Epithelial cell of proximal tubule (primary cell): ENCODE data around the gene RETREG1. TPM values are rescaled to one million over a fixed set of nuclear protein-coding genes. Genes with fewer than 3 reads are reported as not detected.

ENCODE experiments used
- DNase-seq: peaks from one replicate; pipeline ENCODE4 v3.0.0-alpha.2; 2011; ENCODE audit warnings: low read depth
- H3K4me3 ChIP-seq: 2 replicates; pipeline ENCODE4 v1.5.1; 2011; ENCODE audit warnings: low read depth, mild to moderate bottlenecking, low read length
- total RNA-seq: library from RNA; depleted of rRNA; stranded (reverse); fragments of >200 nt; gene quantifications from 2 replicates; pipeline ENCODE4 v1.2.3, GENCODE V29; 2015
- TF ChIP-seq, protein P1 (sequence below): conservative IDR thresholded peaks from 2 replicates; pipeline ENCODE4 v1.5.1; 2012; ENCODE audit warnings: low read depth, mild to moderate bottlenecking, low read length

Gene RETREG1
- total RNA-seq, 1 donor from 2014 or later, result 17.5 TPM

DNA sequence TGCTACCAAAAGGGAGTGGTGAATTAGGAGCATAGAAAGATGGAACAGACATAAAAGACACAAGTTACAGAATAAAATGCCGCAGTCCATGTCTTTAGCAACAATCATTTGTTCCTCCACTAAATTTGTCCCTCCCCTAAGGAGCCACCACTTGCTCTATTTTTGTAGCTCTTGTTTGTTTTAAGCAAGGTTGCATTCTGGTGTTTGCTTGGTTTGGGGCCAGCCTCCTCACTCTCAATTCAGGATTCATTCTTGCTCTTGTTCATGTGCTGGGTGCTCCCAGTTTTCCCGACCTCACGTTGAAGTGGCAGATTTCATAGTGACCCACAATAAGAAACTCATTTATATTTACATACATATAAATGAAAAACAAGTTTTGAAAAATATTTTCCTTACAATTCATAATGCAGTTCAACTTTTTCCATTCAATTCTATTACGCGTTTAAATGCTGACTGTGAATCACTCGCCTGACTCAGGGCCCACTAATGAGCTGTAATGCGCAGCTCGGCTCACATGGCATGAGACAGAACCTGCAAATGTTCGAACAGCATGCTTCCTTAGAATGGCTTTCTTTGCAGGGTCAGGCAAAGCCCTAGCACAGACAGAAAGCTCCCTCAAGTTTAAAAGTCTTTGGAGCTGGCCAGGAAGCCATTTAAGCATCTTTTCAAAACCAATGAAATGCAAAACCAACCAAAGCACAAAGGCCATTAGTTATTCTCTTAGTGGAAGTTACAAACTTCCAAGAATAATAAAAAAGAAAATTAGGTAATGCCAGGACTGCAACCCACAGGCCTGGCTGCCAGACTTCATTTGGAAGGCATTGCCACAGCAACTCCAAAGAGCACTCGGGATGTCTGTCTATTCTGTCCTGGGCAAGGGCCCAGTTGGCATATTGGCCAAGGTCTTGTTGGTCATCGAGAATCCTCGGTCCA lies 41.7 kb downstream of the RETREG1 start:
- TF ChIP-seq, protein P1, sequence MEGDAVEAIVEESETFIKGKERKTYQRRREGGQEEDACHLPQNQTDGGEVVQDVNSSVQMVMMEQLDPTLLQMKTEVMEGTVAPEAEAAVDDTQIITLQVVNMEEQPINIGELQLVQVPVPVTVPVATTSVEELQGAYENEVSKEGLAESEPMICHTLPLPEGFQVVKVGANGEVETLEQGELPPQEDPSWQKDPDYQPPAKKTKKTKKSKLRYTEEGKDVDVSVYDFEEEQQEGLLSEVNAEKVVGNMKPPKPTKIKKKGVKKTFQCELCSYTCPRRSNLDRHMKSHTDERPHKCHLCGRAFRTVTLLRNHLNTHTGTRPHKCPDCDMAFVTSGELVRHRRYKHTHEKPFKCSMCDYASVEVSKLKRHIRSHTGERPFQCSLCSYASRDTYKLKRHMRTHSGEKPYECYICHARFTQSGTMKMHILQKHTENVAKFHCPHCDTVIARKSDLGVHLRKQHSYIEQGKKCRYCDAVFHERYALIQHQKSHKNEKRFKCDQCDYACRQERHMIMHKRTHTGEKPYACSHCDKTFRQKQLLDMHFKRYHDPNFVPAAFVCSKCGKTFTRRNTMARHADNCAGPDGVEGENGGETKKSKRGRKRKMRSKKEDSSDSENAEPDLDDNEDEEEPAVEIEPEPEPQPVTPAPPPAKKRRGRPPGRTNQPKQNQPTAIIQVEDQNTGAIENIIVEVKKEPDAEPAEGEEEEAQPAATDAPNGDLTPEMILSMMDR, result no peak
- no peak overlapping the region for H3K4me3 ChIP-seq
- no peak for DNase-seq

DNA sequence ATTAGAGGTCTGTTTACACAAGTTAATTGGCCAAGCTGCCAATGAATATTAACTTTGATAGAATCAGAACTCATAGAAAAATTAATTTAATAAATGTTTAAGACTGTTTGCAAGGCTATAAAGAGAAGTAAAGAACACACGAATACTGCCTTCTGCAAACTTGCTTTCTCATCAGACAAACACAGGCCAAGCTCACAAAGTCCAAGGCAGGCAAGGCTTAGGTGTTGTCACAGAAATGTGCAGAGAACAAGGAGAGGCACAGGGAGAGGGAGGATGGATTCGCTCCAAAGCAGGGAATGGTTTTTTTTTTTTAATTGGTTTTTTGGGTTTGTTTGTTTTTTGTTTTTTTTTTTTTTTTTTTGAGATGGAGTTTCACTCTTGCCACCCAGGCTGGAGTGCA lies 43.4 kb downstream of the RETREG1 start:
- H3K4me3 ChIP-seq, result no peak overlapping the region
- TF ChIP-seq, protein P1, result no peak
- no peak for DNase-seq

DNA sequence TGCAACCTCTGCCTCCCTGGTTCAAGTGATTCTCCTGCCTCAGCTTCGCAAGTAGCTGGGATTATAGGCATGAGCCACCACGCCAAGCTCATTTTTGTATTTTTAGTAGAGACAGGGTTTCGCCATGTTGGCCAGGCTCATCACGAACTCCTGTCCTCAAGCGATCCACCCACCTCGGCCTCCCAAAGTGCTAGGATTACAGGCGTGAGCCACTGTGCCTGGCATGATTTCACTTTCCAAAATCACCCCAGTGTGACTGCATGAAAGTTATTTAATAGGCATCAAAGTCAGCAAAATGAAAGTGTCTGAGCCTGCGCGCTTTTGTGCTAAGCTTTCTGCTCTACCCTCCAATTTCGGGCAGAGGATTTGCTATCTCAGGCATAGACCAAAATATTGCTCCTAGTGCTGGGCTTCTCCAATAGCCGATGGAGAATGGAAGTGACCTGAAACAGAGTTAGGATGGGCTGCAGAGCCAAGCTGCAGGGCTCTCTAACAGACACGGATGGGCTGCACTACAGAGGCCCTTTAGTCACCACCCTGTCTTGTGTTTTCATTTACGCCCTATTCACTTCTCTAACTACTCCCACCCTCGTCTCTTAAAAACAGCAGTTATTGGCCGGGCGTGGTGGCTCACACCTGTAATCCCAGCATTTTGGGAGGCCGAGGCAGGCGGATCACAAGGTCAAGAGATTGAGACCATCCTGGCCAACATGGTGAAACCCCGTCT lies 44.3 kb downstream of the RETREG1 start:
- DNase-seq, result no peak
- TF ChIP-seq, protein P1, result no peak
- no peak overlapping the region for H3K4me3 ChIP-seq

DNA sequence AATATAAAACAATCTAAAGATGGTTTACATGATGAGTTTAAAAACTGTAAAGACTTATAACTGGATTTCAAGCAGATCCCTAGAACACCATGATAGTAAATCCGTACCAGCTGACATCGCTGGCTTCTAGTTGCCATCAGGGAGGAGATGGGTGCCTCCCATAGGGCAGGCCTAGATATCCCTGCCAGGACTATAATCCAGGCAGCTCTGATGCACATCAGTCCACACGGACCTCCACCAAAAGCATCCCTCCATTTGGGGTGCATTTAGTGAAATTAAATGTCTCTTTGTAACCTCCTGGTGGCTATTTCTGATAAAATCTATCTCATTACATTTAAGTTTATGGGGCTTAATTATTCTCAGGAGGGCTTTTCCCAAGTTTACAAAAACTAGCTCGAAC lies 45.8 kb downstream of the RETREG1 start:
- TF ChIP-seq, protein P1, result no peak
- no peak overlapping the region for H3K4me3 ChIP-seq
- no peak for DNase-seq

DNA sequence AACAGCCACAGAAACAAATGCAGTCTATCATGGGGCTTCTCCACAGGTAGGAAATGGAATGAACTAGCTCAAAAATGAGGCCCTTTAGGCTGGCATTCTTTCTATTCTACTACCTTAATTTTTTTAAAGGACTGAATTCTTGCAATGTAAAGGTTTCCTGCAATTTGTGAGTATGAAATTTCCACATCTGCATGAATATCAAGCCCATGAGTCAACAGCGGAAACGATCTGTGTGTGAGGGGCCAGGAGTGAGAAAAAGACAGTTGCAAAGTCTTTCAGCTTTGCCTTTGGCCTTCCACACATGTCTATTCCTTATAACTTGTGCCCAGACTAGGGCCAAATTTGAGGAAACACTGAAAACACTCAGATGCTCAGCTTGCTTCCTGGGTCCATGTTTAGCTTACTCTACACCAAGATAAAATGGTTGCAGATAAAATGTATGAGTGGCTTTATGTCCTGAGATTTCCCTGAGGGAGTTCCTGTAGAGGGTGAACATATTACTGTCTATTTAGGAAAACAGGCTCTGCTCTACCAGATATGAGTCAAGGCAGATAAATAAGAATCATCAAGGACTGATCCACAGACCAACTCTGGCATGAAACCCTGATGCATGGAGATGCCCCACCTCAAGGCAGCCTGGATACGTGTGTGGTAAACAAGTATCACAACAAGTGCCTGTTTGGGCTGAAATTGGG lies 46.5 kb downstream of the RETREG1 start:
- no peak for DNase-seq
- TF ChIP-seq, protein P1, result no peak
- H3K4me3 ChIP-seq, result no peak overlapping the region

DNA sequence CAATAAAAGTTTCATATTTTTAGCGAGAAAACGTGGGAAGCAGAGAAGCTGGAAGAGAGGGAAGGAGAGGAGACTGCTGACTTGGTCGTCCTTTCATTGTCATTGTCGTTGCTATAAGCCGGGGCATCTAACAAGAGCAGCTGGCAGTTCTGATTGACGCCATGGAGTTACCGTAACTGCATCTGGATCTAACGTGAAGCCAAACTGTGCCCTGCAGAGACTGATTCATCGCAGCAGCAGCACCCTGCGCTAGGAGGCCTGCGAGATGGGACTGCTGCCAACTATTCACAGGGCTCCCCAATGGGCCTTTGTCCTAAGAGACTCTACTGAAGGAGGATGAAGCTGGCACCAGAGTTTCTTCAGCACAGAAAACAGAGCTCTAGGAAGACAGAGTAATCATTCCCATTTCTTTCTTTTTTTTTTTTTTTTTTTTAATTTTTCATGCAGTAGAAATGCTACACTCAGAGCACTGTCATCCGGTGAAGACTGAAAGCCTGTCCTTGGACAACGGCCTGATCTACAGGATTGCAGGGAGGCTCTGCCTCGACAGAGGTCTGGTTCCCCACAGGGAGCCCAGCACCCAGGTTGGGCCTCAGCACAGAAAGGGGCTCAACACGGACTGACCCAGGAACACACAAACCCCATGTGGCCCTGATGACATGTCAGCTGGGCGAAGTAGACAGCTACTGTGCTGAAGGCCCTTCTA lies 47.8 kb downstream of the RETREG1 start:
- H3K4me3 ChIP-seq, result no peak overlapping the region
- DNase-seq, result no peak
- TF ChIP-seq, protein P1, result no peak
